Measurements from ENCODE around the gene METTL25.

Gene METTL25

DNA sequence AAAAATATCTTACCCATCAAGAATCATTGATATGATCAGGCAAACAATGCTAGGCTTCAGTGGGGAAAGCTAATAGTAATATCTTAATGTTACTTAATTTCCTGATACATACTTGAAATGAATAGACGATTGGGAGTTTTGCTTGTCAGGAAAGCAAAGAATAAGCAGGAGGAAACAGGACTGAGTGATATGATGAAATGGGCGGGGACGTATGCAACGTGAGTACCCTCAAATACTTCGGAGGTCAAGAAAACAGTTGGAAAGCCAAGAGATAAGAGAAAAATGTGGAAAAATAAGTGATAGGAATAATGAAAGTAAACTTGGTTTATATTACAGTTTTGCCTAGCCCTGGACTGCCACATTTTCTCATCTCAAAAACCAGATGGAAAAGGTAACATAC is 49.2 kb downstream of the METTL25 start:
- no peak for DNase-seq

DNA sequence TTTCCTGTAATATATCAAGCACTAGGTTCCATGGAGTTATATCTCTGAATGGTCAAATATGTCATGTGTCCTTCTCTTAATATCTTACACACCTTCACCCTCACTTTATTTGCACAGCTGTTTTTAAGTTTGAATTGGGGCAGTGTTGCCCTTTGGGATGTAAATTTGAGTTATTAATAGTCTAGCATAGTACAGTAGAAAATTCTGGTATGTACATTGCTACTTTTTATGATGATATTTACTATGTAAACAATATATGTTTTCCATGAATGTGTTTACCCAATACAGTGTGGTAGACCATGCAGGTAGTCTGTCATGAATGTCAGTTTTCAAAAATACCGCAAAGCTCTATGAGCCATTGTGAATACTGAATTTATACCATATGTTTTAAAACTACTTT is 50.5 kb downstream of the METTL25 start:
- no peak for DNase-seq

- DNase-seq, result no peak
These were observed 53.4 kb downstream of the METTL25 start for GRCh38 chr12:82411546-82412230.

DNA sequence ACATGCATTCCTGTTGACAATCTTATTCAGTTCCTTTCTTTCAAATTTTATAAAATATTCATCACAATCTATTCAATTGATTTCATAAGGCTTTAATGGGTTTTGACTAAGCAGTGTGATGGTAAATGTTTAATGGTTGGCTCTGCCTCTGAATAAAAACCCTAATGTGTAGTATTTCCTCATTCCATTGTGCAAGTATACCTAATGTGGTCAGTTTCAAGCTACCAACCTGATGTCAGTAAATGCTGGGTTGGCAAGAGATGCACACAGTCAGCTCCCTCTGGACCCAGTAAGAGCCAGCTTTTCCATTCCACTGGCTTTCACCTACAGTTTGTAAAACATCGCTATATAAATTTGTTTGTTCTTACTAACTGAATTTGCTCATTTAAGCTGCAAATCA is 53.9 kb downstream of the METTL25 start:
- no peak for DNase-seq

- DNase-seq, result no peak
These were observed 55.7 kb downstream of the METTL25 start for GRCh38 chr12:82414044-82414443.

DNA sequence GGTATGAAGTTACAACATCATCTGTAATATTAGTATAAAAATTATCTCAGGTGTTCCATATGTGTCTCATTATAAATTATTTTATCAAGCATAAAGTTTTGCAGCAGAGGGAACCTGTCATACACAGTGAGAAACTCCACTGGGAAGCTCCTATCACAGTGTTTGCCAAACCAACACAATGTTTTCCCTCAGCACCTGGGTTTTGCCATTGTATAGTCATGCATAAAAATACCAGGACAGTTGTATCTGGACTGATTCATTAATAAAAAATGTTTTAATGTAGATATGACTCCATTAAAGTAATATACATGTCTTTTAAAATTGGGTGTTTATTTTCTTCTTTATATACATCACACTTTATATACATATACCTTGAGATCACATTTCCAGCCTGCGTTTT is 56.6 kb downstream of the METTL25 start:
- no peak for DNase-seq

DNA sequence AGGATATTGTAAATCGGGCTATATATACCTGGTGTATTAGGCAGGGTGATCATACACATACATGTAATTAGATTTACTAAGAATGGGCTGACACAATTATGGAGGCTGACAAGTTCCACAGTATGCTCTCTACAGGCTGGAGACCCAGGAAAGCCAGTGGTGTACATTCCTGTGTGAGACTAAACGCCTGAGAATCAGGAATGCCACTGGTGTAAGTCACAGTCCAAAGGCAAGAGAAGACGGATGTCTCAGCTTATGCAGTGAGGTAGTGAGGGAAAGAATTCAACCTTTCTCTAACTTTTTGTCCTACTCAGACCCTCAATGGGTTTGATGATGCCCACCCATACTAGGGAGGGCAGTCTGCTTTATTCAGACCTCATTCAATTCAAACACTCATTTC is 57.1 kb downstream of the METTL25 start:
- DNase-seq, result no peak

GRCh38 chr12:82425241-82425640 is 66.9 kb downstream of the METTL25 start:
- no peak for DNase-seq

- DNase-seq, result no peak
These were observed 67.8 kb downstream of the METTL25 start for GRCh38 chr12:82426081-82426480.

DNA sequence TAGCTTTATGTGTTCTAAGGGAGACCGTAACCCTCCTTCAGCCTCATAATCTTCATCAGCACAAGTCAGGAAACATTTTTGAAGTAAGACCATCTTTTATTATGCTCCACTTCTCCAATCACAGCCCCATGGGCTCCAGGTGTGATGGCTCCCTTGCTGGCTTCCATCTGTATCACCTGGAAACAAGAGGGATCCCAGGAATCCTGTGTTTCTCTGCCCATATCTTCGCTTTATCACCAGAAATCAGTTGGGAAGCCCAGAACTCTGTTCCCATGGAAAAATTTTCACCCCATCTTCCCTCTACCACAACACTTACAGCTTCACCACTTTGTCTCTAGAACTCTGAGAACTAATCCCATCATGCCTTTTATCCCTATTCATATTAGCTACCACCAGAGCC is 68.3 kb downstream of the METTL25 start:
- DNase-seq, result no peak

DNA sequence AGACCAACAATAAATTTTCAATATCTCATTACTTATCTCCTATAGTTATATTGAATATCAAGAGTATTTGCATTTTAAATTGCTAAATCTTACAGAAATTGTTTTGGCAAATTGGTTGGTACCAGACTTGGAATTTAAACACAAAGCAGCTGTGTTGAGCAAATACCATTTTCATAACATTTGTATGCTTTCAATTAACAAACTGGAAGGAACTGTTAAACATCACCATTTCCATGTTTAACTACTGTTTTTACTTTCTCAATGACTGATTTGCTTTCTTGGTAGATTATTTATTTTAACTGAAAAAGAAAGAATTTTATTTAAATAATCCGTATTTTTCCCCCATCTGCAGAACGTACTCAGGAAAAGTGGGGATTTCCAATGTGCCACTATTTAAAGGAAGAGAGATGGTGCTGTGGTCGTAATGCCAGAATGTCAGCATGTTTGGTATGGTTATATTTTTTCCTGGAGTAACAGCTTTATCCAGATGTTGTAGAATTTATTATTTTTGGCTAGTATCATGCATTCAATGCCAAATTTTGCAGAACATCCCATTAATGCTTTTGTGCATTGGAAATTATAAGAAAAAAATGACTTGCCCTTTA is 72.3 kb downstream of the METTL25 start:
- DNase-seq, result no peak

DNA sequence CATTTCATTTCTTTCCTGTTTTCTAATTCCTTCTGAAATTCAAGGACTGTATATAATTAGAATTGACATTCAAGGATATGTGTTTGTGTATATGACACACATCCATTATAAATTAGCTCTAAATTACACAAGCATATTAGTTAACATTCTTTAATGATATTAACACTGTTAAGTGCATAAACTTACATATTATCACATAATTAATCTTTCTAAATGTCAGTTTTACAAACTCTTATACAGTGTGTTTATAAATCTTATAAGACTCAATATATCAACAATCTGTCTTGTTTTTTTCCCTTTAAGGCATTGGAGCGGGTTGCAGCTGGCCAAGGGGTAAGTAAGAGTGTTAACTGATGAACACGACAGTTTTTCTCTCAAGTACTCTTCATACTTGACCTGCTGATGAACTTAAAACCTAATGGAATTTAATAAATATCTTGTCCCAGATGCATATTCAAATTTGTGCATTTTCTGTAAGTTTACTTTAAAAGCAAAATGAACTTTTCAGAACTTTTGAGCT is 76.1 kb downstream of the METTL25 start:
- no peak for DNase-seq

DNA sequence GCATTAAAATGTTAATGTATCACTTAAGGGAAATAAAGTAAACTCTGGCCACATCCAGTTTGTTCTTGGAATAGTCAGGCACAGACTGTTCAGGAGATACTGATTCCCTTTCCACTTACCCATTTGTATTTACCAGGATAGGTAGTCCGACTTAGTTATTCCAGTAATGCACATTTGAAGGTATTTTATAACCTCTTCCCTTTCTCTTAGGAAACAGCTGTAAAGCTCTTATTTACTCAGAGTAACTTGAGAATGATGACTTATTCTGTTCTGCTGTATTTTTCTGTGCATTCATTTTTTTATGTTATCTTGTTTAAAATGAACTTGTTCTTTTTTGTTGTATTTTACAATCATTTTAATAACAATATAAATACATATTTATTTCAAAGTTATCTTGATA is 78.0 kb downstream of the METTL25 start:
- no peak for DNase-seq

- DNase-seq, result no peak
These were observed 79.4 kb downstream of the METTL25 start for GRCh38 chr12:82437744-82438143.

DNA sequence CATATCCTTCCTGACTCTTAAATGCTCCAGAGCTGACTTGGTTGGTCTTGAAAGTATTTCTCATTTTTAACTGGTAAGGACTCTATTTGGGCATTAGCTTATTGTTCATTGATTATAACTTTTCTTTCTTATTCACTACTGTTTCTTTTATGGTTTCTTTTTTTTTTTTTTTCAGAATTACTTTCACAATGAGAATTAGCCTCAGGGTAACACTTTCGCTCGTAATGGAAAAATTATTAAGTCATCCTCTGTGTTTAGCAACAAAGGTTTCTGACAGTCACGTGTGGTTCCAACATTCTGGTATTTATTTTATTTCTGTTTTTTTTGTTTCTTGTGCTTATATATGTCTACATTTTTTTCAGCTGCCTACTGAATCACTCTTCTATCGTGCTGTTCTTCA is 80.0 kb downstream of the METTL25 start:
- no peak for DNase-seq

DNA sequence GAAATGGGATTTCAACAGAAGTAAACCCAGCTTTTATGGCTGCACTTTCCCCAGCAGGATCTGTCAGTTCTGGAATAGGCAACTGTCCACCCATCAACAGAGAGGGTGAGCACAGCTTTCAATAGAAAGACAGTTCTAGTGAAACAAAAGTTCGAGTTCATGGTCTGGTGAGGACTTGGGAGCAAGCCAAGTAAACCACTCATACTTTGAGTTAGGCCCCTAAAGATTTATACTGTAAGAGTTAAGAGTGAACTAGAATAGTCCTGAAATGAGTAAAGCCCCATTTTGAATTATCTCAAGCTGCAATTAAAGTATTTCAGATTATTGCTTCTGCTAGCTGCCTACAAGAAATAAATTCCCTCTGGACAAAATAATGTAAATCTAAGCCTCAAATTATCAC is 82.6 kb downstream of the METTL25 start:
- no peak for DNase-seq

DNA sequence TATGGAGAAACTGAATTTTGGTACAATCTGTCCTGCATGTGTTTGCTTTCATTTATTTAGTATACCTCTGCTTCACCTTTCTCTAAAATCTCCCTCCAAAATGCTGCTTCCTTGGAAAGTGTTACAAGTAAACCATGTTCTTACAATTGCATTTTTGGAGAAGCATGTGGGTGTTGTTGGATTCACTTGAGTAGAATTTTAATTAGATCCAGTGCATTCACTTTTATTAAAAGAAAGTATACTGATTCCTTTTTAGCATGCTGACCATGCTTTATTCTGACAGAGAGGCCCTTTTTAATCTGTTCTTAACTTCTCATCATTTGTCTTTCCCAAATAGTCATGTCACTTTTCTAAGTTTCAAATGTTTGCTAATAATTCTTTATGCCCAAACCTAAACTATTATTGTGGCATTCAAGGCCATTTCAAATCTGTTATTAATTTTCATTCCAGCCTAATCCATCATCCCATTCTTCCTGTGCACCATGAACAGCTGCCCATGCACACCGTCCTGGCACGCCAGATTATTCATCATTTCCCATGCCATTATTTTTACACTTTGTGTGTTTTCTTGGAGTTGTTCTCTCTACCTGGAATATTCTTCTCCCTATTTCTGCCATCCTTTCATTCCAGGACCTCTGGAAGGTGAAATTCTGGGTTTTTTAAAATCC is 90.7 kb downstream of the METTL25 start:
- DNase-seq, result no peak

DNA sequence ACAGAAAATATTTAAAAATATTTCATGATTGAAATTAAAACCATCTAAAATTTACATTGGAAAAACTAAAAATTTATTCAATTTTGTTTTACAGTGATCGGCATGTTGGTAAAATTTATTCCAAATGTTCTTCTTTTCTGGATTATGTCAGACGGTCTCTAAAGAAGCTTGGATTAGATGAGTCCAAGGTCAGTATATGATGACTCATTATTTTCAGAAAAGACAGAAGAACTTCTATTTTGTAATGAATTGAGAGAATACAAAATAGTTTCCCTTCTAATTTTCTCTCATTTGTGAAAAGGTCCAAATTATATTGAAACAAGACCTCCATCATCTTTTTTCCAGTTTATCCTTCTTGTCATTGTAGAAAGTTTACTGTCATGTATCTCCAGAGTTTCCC is 98.3 kb downstream of the METTL25 start:
- no peak for DNase-seq

DNA sequence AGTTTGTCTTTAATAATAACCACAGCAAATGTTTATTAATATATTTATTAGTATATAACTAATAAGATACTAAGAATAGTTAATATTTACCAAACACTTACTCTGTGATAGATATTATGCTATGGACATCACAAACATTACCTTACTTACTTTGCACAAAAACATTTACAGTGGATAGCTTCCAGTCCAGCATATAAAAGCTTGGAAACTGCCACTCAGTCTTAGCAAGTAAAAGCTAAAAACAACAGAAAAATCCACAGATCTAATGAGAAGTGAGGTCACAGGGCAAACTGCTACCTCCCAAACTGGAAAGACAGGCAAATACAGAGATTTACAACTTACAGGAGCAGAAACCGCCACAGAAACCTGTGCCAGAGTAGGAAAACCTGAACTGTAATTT is 99.8 kb downstream of the METTL25 start:
- DNase-seq, result no peak

DNA sequence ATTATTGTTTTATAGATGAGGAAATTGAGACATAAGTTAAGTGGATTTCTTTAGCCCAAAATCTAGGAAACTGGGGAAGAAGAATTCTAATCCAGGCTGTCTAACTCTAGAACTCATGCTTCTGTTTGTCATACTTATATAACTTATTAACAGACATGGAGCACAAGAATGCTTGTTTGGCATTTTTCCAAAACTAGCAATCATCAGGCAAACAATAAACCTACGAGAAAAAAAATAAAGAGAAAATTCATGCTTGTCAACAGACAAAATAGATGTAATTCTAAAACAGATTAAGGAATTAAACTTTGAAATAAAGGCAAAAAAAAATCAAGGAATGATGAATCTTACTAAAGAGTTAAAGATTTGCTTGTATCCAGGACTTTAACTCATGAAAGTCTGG is 103.1 kb downstream of the METTL25 start:
- DNase-seq, result no peak

- no peak for DNase-seq
These were observed 103.5 kb downstream of the METTL25 start for GRCh38 chr12:82461836-82462235.

DNA sequence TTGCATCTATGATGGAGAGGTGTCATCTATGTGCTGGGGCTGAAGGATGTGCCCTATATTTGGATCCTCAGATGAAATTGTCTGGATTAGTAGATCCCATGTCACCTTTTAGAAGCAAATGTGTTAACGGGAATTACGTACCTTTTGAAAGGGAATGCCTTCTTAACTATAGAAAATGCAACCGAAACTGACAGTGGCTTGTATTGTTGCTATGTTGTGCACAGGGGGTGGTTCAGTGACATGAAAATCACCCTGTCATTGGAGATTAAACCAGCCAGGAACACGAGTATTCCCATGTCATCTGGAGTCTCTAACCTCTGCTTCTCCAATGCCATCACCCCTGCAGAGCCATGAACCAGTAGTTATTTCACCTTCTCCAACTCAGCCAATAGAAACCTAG is 110.2 kb downstream of the METTL25 start:
- no peak for DNase-seq

- no peak for DNase-seq
These were observed 112.7 kb downstream of the METTL25 start for GRCh38 chr12:82470906-82471512.

All from CD4-positive, alpha-beta T cell treated with Interleukin-21 for 1 hour (primary cell).